ENCODE data around the gene RPS18. TPM values are rescaled to one million over a fixed set of nuclear protein-coding genes. Genes with fewer than 3 reads are reported as not detected.
"Not testable (repeated sequence)": the region's sequence is repeated elsewhere in the genome, so short reads cannot be mapped to it uniquely, and the experiment has no call there.

Gene RPS18
- total RNA-seq, 4 donors from 2014 or later, result 4,043 to 6,696 (median 6,204) TPM

- DNase-seq (ENCODE audit: low spot score in 2 of 2), result no peak
- TF ChIP-seq, protein P1, sequence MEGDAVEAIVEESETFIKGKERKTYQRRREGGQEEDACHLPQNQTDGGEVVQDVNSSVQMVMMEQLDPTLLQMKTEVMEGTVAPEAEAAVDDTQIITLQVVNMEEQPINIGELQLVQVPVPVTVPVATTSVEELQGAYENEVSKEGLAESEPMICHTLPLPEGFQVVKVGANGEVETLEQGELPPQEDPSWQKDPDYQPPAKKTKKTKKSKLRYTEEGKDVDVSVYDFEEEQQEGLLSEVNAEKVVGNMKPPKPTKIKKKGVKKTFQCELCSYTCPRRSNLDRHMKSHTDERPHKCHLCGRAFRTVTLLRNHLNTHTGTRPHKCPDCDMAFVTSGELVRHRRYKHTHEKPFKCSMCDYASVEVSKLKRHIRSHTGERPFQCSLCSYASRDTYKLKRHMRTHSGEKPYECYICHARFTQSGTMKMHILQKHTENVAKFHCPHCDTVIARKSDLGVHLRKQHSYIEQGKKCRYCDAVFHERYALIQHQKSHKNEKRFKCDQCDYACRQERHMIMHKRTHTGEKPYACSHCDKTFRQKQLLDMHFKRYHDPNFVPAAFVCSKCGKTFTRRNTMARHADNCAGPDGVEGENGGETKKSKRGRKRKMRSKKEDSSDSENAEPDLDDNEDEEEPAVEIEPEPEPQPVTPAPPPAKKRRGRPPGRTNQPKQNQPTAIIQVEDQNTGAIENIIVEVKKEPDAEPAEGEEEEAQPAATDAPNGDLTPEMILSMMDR (IDR thresholded peaks at IDR 0.05), result no peak
- no peak for TF ChIP-seq POLR2A (IDR thresholded peaks at IDR 0.05)
- intact Hi-C loops (cut with DNase I; ENCODE audit: low total_unique reads), result no loop called here
- H3K4me3 ChIP-seq (ENCODE audit: low read depth, poor library complexity, severe bottlenecking), result no peak overlapping the region
- 89 to 97% methylated on average over 5 of the region's 5 CpGs for WGBS, 2 donors
These were observed 12.8 kb upstream of the RPS18 start for GRCh38 chr6:33259032-33259431.

- DNase-seq (ENCODE audit: low spot score in 2 of 2); H3K4me3 ChIP-seq (ENCODE audit: low read depth, poor library complexity, severe bottlenecking); intact Hi-C loops (cut with DNase I; ENCODE audit: low total_unique reads): not testable (repeated sequence)
- WGBS, 2 donors, result 95 to 96% methylated on average over 3 of the region's 3 CpGs
These were observed 9.4 kb upstream of the RPS18 start for GRCh38 chr6:33262490-33262889.

DNA sequence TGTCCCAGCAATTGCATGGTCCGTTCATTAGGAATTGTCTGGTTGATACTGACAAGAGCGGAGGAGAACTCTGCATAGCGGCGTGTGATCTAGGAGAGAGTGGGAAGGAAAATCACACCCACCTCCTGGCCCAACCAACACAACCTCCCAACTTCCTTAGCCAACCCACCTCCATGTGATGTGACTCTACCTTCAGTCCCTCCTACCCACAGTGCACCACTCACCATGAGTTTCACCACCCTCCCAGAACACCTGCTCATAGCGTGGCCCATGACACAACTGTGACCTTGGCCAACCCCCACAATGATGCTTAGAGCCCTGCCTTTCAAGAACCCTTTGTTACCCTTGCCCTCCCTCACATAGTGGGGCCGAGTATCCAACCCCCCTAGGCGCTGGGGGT is 7.9 kb upstream of the RPS18 start:
- H3K4me3 ChIP-seq (ENCODE audit: low read depth, poor library complexity, severe bottlenecking), result no peak overlapping the region
- DNase-seq (ENCODE audit: low spot score in 2 of 2), result no peak
- TF ChIP-seq, protein P1 (IDR thresholded peaks at IDR 0.05), result no peak
- TF ChIP-seq POLR2A (IDR thresholded peaks at IDR 0.05), result no peak
- whole genome bisulfite sequencing, 2 donors, result 92 to 93% methylated on average over 7 of the region's 7 CpGs
- intact Hi-C loops (cut with DNase I; ENCODE audit: low total_unique reads), result no loop called here

- peak overlapping the region; percentile 68 for H3K4me3 ChIP-seq (ENCODE audit: low read depth, poor library complexity, severe bottlenecking)
- WGBS, 2 donors, result 0 to 1% methylated on average over 7 of the region's 7 CpGs
- no peak for TF ChIP-seq POLR2A (IDR thresholded peaks at IDR 0.05)
- TF ChIP-seq, protein P1 (IDR thresholded peaks at IDR 0.05), result no peak
- intact Hi-C loops (cut with DNase I; ENCODE audit: low total_unique reads), result no loop called here
- no peak for DNase-seq (ENCODE audit: low spot score in 2 of 2)
These were observed 783 bp upstream of the RPS18 start for GRCh38 chr6:33271117-33271467.

DNA sequence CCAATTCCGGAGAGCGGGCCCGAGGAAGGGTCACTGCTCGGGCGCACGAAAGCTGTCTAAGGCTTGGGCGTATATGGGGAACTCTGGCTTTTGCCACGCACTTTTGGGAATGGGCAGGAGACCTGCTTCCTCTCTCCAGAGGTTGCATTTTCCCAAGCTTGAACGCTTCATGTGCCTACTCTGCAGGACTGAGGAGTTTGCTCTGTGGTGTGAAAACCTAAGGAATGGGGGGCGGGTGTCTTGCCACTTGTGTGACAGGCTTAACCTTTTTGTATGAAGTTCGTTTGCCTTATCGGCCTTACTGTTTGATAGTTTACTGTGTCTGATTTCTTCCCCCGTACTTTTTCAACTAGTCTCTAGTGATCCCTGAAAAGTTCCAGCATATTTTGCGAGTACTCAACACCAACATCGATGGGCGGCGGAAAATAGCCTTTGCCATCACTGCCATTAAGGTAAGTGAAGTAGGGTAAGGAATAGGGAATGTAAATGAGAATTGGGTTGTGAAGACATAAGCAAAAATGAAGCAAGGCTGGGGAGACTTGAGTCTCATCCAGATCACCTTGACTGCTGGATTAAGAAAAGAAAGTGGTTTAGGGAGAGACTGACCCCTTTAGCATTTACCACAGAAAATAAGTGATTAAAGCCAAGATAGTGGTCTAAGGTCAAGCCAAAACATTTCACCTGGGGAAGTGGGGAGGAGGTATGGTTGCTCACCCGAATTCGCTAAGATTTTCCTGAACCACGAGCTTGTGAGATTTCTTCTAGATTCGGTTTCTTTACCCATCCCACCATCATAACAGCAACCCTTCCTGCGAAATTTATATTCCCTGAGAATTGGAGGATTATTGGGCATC is 627 bp downstream of the RPS18 start:
- no peak for DNase-seq (ENCODE audit: low spot score in 2 of 2)
- intact Hi-C loops (cut with DNase I; ENCODE audit: low total_unique reads), result no loop called here
- TF ChIP-seq POLR2A (IDR thresholded peaks at IDR 0.05), result no peak
- TF ChIP-seq, protein P1 (IDR thresholded peaks at IDR 0.05), result no peak
- peak overlapping the region; percentile 89 for H3K4me3 ChIP-seq (ENCODE audit: low read depth, poor library complexity, severe bottlenecking)
- 9 to 11% methylated on average over 22 of the region's 22 CpGs for WGBS, 2 donors

DNA sequence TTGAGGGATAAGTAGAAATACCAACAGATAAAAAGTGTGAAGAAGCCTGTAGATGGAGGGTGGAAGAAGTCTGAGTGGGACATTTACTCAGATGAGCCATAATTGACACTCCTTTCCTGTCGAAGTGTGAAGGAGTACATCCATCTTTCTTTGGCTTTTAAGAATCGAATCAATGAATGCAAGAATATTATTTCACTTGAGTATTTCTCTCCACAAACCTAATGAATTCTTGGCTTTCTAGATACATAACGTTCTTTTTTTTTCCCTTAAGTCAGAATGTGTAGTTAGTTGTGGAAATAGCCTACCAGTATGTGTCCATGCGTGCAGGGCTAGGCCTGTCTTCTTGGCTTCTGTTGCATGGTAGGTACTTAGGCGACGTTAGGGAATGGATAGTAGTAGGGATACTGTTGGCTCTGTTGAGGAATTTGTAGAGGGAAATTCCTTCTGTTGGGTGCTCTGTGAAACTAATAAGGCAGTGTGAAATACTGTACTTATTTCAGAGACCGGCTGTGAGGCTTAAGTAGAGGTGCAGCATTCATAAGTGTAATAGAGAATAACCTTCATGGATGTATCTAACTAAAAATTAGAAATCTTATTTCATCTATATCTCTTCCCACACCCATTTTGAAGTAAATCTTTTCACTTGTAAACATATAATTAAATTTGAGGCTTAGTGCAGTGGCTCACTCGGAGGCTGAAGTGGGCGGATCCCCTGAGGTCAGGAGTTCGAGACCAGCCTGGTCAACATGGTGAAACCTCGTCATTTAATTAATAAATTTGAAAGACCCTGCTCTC is 1.5 kb downstream of the RPS18 start:
- TF ChIP-seq, protein P1 (IDR thresholded peaks at IDR 0.05), result no peak
- no peak for TF ChIP-seq POLR2A (IDR thresholded peaks at IDR 0.05)
- intact Hi-C loops (cut with DNase I; ENCODE audit: low total_unique reads), result no loop called here
- DNase-seq (ENCODE audit: low spot score in 2 of 2), result no peak
- 58 to 59% methylated on average over 11 of the region's 11 CpGs for WGBS, 2 donors
- no peak overlapping the region for H3K4me3 ChIP-seq (ENCODE audit: low read depth, poor library complexity, severe bottlenecking)
